ENCODE measurements around the gene PLCB3.
A peak's percentile ranks its signal among the peaks of the same experiment; 100 is the strongest.

Gene PLCB3

GRCh38 chr11:64290352-64291261 lies 39.3 kb downstream of the PLCB3 start:
- no peak for DNase-seq

- DNase-seq = no peak
These were observed 40.0 kb downstream of the PLCB3 start, which contains the start of gene KCNK4 for GRCh38 chr11:64291262-64291751. Gene KCNK4 (plus strand): TSS chr11:64291302. CDS start chr11:64293019, 1,717 bp downstream.

DNA sequence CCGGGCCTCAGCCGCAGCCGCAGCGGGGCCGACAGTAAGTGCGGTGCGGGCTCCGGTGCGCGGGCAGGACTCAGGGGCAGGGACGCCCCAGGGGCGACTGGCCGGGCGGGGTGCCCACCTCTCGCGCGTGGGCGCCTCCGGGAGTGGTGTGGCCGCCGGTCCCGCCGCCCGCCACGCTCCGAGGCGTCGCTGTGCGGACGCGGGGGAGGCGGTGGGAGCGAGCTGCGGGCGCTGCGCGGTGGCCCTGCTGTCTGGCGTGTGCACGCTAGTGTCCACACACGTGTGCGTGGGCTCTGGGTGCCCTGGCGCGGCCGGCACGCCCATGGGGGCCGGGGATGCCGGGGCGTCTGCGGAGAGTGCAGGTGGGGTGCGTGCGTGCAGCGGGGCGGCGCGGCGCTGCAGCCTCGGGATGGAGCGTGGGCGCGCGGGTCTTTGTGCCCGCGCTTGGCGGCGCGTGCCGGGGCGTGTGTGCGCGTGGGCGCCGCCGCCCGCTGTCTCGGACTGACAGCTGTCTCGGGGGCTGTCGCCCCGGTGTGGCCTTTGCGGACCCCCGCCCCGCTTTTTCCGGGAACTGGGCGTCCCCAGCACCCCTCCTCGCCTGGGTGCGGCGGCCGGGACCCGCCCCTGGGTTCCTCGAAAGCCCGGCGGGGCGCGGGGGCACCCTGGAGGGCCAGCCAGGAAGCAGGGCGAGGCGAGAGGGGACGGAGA lies 40.6 kb downstream of the PLCB3 start:
- DNase-seq = no peak

GRCh38 chr11:64292460-64293254 lies 41.3 kb downstream of the PLCB3 start:
- DNase-seq = no peak

DNA sequence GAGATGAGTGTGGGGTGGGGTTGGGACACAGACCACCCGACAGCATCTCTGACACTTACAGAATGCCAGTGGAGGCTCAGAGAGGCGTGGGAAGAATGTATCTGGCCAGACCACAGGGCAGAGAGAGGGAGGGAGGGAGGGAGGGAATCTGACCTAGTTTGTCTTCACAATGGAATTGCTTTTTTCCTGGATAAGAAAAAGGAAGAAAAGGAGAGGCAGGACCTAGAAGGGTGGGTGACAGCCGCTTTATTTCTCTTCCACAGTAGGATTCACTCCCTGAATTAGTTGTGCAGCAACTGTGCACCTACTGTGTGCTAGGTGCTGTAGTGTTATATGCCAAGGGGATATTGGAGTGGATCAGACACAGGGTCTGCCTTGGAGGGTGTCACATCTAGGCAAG lies 43.4 kb downstream of the PLCB3 start:
- no peak for DNase-seq

- no peak for DNase-seq
These were observed 44.4 kb downstream of the PLCB3 start for GRCh38 chr11:64295760-64296159.

GRCh38 chr11:64296236-64296635 lies 44.9 kb downstream of the PLCB3 start:
- no peak for DNase-seq

- DNase-seq = no peak
These were observed 45.7 kb downstream of the PLCB3 start for GRCh38 chr11:64296830-64297698.

GRCh38 chr11:64297699-64298358 lies 46.5 kb downstream of the PLCB3 start:
- no peak for DNase-seq

- DNase-seq = no peak
These were observed 47.9 kb downstream of the PLCB3 start for GRCh38 chr11:64298966-64299846.

DNA sequence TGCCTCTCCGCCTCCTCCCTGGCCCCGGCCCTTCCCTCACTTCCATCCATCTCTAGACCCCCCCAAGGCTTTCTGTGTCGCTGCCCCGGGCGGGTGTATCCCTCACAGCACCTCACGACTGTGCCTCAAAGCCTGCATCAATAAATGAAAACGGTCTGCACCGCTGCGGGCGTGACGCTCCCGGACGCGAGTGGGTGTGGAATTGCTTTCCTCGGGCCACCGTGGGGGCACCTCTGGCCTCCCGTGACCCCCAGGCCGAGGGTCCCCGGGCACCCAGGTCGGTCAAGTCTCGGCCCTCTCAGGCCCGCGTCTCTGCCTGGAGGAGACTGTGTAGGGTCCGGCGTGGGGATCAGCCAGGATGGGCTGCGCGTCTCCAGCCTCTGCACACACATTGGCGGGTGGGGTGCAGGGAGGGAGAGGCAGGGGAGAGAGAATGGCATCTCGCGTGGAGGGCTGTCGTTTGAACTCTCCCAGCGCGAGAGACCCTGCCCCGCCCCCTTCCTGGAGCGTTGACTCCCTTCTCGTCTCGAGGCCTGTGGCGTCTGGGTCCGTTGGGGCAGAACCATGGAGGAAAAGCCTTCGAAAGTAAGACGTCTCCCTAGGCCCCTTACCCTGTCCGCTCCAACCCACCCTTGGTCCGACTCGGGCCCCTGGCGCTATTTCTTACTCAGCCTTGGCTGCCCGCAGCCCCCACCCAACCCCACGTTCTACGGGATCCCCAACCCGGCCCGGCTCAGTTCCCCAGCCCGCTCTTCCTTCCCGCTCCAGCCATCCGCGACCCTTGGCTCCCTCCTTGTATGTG lies 48.7 kb downstream of the PLCB3 start, which contains the start of gene CATSPERZ:
Gene CATSPERZ, plus strand, starts transcription at position 512 of the 802 bp plus-strand sequence. Its CDS starts 53 bp downstream, at position 565.
- no peak for DNase-seq

- DNase-seq = no peak
These were observed 52.0 kb downstream of the PLCB3 start for GRCh38 chr11:64303109-64304031.

DNA sequence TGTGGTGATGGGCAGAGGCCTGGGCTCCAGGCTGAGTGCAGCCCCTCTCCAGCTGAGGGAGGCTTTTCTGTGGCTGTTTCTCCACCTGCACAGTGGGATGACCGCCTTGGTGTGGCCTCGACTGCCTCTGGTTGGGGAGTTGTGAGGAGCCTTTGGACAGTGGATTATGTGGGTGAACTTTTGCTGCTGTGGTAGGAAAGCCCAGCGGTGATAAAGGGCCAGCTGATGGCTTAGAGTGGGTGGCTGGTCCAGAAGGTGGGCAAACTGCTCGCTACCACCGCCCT lies 52.6 kb downstream of the PLCB3 start:
- no peak for DNase-seq

- DNase-seq = peak; percentile 78
These were observed 53.2 kb downstream of the PLCB3 start for GRCh38 chr11:64304316-64305072.

- peak; percentile 98 for DNase-seq
These were observed 53.9 kb downstream of the PLCB3 start, which contains the start of gene ESRRA for GRCh38 chr11:64305075-64305690. Gene ESRRA (plus strand): TSS chr11:64305524. CDS start chr11:64307180, 1,656 bp downstream.

DNA sequence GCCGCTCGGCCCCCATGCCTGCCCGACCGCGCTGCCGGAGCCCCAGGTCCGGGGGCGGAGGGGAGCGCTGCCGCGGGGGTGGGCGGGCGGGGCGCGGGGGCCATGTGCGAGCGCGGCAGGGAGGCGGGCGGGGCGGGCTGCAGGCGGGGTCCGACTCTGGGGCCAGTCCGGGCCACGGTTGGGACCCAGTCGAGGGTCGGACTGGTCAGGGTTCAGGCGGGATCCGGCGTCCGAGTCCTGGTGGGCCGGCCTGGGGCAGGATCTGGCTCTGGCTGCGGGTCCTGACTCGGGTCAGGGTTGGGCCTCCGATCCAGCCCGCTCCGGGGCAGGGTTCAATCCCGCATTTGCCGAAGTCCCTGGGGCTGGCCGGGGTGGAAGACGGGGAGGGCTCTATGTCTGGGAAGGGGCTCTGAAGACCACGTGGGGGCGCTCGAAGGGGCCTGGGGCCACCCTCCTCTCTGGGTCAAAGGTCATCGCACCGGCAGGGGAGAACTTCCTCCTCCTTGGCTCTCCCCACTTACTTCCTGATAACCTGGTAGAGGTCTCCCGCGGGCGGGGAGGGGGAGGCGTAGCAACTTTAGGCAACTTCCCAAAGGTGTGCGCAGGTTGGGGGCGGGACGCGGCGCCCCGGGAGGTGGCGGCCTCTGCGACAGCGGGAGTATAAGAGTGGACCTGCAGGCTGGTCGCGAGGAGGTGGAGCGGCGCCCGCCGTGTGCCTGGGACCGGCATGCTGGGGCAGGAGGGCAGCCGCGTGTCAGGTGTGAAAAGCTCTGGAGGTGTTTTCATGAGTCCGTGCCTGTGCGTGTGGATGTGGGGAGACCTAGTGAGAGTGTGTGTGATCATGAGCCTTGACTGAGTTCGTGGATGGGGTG lies 54.6 kb downstream of the PLCB3 start:
- peak; percentile 31 for DNase-seq
